Hematopoietic multipotent progenitor cell treated with erythropoietin and hydrocortisone succinate and interleukin-3 and kit ligand, for 15 days (in vitro differentiated cells): ENCODE measurements around the gene ZFYVE27.

Source experiments
- DNase-seq: peaks from one replicate; pipeline ENCODE4 v3.0.0-alpha.2; 2015; ENCODE audit warnings: low spot score

ZFYVE27 gene

DNA sequence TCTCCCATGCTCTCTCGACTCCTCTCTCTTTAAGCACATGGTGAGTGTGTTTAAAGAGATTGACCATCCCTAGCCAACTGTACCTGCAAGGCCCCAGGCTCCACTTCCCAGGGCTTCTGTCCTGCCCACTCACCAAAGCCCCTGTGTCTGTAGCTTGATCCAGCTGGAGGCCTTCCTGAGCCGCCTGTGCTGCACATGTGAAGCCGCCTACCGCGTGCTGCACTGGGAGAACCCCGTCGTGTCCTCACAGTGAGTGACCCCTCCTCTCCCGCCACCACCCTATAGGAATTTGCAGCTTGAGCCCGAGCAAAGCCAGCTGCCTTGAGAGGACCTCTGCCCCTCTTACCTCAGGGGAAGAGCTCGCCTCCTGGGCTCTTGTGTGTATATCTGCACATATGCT lies 11.2 kb downstream of the ZFYVE27 start:
- no peak for DNase-seq

DNA sequence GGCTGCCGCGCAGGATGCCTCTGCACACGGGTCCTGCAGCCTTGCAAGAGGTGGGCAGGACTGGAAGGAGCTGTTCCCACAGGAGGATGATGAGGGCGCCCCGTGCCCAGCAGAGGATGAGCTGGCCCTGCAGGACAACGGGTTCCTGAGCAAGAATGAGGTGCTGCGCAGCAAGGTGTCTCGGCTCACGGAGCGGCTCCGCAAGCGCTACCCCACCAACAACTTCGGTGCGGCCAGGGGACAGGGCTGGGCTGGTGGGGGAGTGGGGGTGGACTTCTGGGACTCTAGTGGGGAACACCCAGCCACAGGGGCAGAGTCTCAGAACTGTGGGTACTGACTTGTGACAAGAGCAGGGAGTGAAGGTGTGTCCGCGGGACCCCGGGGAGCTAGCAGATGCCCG lies 16.0 kb downstream of the ZFYVE27 start:
- no peak for DNase-seq

DNA sequence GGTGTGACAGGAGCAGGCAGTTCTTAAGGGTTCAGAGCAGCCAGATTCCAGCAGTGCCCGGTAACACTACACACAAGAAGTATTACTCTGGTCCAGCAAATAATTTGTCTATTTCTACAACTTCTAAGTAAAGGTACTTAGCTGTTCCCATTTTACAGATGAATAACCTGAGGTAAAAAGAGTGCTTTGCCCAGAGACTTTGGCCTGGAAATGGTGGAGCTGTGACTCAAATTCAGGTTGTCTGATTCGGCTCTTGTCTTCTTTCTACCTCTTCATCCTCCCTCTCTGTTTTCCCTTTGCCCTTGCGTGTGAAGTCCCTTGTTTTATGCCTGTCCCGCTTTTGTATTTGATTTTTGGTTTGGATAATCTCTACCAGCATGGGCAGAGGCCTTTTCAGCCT lies 17.8 kb downstream of the ZFYVE27 start:
- no peak for DNase-seq

DNA sequence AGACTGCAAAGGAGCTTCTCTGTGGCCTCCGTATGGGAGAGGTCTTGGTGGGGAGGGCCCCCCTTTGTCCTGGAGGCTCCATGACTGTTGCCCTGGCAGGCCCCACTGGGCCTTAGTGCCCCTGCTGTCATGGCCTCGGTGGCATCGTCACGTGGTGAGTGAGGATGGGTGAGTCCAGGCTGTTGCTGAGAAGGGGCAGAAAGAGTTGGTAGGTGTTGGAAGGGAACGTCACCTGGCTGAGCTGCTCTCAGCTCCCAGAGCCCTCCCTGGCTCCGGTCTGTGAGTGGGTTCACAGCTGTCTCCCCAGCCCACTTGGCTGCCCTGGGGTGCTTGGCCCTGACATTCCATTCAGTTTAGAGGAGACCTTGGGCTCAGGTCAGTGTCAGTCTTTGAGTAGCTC lies 18.8 kb downstream of the ZFYVE27 start:
- DNase-seq, result no peak

DNA sequence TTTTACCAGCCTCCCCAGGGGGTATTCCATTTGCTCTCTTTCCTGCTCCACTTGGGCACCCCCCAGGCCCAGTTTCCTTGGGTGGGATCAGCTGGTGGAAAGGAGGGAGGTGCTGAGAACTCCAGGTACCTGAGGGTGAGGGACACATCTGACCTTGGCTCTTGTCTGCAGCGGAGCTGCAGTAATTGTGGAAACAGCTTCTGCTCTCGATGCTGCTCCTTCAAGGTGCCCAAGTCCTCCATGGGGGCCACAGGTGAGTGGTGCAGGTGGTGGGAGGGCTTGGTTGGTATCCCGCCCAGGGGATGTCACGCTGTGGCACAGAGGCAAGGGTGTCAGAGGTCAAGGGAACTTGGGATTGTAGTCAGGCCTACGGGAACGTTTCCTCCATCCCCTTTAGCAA lies 20.5 kb downstream of the ZFYVE27 start:
- DNase-seq, result no peak

DNA sequence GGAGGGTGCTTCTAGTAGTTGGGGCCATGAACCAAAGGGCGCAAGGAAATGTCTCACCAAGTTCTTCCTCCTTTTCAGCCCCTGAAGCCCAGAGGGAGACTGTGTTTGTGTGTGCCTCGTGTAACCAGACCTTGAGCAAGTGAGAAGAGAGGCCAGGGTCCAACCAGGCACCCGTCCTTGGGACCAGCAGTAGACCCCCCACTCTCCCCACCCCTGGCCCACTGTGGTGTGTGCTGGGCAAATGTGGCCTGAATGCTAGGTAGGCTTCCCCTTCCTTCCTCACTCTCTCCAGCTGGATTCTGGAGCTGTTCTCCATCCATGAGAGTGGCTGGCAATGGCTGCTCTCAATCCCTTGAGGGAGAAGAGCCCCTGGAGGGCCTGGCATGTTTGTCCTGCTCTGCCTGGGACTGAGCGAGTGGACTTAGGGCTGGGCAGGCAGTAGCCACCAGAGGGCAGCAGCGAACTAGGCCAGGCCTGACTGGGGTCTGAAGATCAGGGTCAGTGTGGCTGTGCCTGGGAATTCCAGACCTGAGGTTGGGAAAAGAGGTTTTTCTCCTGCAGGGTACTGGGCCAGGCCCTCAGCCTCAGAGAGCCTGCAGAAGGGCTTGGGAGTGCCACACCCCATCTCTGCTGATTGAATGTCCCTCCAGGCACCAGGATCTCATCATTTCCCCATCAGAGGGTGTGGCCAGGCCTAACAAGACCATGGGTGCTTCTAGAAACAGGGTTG lies 22.4 kb downstream of the ZFYVE27 start:
- DNase-seq, result peak; percentile 73

DNA sequence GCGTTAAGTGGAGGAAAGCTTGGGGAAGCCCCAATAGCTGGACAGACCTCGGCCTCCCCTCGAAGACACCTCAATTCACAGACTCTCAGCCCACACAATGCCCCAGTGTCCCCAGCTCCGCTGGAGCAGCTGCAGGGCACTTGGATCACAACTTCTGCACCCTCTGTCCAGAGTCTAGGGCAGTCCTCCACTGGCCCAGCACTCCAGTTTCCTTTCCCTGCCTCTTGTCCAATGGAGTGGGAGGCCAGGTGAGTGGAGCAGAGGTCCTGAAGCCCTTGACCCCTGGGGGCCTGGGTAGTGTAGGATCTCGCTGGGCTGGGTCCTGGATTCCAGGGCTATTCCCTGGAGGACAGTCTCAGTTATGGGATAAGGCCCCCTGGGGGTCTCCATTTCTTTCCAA lies 23.0 kb downstream of the ZFYVE27 start:
- no peak for DNase-seq

DNA sequence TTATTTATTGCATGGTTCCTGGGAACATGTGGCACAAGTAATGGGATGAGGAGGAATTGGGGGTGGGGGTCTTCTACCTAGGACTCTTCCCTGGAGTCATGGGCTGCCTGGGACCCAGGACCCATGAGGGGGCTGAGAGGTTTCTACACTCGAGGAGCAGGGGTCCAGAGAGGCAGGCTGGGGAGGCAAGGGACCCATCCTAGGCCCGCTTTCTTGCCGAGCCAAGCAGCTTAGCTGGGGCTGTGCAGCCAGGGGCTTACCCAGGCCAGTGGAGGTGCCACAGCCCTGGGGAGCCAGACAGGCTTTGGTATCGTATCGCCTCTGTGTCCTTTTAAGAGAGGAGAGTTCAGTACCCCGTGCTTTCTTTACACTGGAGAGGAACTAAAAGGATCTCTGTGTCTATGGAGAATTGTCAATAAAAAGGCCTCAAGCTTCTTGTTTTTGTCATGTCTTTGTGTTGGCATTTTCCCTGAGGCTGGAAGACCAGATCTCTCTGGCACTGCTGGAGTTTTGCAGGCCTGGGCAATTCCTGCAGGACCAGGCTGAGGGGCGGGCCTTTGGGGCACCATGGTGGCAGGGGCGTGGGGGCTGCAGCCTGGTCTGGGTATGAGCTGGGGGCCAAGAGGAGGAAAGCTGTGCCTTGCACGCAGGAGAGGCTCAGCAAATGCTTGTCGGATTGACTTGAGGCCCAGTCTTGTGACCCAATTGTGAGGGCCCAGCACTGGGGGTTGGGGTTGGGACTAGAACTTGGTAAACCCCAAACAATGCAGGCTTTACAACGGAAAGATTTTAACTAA lies 23.7 kb downstream of the ZFYVE27 start:
- DNase-seq, result no peak

DNA sequence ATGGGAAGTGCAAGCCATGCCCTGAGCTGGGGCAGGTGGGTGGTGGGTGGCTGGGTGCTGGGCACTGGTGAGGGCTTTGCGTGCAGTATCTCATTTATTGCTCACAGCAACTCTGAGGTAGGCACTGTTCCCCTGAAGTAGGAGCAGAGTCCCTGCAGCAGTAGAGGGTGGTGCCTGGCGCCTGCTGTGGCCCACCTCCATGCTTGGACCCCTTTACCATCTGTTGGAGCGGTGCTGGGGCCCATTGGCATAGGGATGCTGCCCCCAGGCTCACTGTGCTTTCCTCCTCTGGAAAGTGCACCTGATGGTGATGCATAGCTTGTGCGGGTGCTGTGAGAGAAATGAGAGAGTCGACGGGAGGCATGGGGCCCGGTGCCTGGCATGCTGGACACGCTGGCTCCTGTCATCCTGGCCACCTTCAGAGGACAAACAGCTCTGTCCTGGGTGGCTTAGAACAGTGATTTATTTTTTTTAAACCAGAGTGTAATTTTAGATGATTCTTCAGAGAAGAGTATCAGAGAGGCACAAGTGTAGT lies 24.5 kb downstream of the ZFYVE27 start:
- DNase-seq, result no peak

DNA sequence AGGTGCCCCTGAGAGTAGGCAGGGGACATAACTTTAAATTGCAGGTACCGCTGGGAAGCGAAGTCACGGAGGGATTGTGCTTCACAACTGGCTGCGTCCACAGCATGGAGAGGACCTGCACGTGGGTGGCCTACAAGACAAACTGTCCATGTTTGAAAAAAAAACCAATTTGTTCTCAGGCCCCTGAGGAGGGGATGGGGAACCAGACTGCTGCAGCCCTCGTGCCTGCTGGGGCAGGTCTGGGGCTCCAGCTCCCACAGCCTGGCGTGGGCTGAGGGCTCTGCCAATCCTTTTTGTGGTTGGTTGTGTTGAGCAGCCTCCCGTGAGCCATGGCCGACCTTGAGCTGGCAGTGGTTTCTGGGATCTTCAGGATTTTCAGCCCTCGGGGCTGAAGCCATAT lies 25.1 kb downstream of the ZFYVE27 start:
- no peak for DNase-seq

DNA sequence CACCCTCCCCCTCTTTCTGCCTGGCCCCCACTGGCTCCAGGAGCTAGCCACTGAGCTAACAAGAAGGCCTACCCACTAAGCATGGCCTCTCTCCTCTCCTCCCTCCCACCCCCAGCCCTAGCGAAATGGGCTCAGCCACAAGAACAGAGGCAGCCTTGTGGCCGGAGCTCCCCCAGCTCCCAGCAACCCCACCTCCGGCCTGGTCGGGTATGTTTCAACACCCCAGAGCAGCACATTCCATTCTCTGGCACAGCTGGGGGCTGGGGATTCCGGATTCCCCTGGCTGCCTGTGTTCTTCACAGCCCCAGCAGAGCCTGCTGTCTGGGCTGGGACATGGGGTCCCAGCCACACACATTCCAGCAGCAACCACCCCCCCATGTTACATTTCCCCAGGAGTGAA lies 25.9 kb downstream of the ZFYVE27 start:
- no peak for DNase-seq

DNA sequence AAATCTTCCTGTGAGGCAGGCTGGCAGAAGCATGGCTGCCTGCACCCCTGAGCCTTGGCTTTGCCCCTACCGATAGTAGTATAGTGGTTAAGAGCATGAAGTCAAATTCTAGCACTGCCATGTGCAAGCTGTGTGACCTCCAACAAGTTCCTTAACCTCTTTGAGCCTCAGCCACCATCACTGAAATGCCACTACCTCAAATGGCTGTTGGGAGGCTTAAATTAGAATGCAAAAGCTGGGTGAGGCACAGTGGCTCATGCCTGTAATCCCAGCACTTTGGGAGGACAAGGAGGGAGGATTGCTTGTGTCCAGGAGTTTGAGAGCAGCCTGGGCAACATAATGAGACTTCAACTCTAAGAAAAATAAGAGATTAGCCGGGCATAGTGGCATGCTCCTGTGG lies 26.5 kb downstream of the ZFYVE27 start:
- no peak for DNase-seq

DNA sequence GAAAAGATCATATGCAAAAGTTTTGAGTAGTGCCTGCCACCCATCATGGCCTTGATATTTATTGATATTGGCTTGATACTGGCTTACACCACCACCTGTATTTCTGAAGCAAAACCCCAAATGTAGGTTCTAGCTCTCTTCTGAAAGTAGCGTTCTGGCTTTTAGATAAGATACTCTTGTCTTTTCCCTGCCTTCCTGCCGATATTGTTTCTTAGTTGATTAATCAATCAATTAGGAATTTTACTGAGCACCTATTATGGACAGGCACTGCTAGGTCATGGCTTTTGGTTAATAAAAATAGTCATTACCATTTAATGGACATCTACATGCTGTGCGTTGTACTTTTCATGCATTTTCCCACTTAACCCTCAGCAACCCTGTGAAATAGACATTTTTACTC lies 27.0 kb downstream of the ZFYVE27 start:
- DNase-seq, result no peak

DNA sequence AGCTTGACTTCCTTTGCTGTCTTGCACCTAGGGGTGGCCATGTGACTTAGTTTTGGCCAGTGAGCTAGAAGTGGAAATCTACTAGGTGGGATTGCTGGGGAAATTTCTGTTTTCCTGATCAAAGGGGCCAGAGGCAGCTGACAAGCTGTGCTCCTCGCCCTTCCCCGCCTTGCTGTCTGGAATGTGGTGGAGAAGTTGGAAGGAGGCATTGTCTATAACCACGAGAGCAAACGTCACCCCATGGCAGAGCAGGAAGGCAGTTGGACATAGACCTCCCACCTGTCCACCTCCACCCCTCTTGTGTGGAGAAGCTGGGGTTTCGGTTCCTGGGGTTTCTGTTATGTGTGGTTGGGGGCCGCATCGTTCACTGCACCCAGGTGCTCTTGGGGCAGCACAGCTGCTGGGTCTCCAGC lies 27.6 kb downstream of the ZFYVE27 start:
- no peak for DNase-seq

DNA sequence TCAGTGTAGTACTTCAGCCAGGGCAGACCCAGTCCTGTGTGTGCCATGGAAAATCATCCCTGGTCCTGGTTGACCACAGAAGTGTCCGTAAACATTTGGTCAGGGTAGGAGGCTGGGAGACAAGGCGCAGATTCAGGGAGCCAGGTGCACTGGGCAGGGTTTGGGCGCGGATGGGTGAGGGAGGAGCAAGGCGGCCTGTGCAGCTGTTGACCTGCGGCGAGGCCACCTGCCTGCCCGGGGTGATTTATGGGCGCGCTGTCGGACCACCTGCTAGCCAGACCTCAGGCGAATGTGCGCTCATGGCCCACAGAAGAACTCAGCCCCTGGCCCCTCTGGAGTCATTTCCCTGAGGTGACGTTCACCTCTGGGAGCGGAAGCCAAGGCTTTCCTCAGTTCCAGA lies 28.3 kb downstream of the ZFYVE27 start:
- no peak for DNase-seq

DNA sequence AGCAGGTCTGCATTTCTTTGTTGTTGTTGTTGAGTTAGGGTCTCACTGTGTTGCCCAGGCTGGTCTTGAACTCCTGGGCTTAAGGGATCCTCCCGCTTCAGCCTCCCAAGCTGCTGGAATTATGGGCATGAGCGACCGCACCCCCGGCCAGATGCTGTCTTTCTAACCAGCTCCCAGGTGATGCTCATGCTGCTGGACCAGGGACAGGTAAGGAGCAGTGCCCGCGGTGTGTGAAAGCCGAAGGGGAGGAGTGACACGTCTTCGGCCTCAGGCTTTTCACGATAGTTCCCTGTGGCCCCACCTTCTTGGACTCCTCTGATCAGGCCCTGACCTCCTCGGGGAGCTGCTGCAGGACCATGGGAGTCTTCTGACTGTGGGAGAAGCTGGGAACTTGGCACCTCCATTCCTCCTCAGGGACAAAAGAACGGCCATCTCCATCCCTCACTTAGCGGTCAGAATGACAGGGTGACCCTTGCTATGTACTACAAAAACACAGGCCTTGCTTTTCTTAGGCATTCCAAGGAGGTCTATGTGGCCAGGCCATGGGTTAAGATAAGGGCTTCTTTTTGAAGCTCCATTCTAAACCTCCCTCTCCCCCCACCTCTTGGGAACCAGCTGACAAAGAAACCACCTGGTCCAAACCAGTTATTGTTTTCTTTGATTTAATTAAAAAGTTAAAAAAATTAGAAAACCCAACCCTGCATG lies 29.3 kb downstream of the ZFYVE27 start:
- DNase-seq, result no peak

DNA sequence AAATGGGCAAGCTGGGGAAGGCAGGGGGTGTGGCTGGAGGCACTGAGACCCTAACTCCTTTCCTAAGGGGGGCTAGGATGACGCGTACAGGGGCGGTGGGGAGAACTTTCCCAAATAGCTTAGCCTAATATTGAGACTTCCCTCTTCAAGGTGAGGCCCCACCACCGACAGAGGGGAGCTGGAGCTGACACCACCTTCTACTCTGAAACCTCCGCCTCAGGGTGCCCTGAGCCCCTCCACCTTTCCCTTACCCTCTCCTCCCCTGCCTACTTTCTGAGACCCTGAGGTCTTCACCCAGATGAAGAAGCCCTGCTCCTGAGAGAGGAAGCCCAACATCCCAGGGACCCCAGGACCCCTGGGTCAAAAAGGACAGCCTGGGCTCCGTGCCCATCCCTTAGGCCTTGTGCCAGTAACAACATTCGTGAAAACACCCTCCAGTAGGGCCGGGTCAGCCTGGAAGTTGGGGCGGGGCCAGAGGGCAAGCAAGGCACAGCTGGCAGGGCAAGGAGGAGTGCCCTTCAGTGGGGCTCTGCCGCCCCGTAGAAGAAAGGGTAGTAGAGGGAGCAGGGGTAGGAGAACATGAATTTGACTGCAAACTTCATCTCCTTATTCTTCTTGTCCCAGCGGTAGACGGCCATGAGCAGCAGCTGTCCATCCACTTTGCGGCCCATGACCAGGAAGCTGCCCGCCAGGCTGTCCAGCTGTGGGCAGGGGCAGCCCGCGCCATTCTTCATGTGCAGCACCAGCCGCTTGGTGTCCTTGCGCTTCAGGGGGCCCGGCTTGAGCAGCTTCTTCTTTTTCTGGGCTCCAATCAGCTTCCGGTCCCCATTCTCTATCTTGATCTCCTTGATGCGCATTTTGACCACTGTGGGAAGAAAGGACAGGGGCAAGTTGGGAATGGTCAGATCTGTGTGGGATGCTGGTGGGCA lies 30.3 kb downstream of the ZFYVE27 start:
- no peak for DNase-seq

DNA sequence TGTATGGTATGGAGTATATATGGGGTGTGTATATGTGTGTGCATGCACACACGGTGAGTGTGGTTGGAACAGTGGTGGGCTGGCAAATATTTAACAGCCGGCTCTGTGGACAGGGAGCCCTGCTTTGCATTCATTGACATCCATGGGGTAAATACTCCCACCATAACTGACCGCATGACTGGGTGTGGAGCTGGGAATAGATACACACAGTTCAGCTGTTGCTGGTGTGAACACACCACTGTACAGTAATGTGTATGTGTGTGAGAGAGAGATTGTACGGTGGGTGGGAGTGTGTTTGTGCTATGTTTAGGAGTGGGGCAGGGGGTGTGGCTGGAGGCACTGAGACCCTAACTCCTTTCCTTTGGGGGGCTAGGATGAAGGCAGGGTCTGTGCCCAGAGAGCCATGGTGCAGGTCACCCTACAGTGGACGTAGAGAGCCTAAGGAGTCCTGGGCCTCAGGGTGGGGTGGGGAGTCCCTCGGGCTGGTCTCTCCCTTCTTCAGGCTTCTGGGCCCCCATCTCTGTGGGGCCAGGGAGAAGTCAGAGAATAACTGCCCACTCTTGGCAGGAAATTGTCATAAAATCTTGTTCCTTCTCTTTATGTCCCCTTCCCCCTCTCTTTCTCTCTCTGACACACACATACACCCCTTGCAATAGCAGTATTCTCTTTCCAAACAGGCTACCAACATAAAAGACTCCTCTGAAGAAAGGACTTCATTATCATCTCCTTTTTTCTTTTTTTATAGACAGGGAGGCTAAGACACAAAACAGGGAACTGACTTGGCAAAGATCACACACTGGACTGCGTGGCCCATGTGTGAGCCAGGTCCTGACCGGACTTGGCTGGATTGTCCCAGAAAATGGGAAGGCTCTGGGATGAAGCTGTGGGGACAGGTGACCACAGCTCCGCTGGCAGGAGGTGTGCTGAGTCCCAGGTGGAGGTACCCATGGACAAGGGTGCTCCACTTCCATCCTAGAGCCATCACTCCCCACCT lies 31.7 kb downstream of the ZFYVE27 start:
- no peak for DNase-seq

DNA sequence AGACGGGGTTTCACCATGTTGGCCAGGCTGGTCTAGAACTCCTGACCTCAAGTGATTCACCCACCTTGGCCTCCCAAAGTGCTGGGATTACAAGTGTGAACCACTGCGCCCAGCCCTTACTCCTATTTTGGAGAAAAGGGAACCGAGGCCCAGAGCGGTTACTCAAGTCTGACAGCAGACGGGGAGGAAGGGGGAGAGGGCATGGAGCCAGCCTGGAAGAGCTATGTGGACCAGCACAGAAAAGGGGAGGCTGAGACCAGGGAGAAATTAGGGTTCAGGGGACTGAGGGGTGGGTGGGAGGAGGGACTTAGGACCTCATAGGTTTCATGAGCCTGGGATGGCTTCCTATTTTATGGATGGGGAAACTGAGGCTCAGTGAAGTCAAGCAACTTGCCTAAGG lies 33.3 kb downstream of the ZFYVE27 start:
- DNase-seq, result no peak
